Dendritic cell treated with granulocyte-macrophage colony-stimulating factor and Interleukin-4, amounts not matched to agents 40 ng/mL and 50 ng/mL, for 4 days (primary cell): Measurements from ENCODE around the gene ARSG.
"Not testable (repeated sequence)": the region's sequence is repeated elsewhere in the genome, so short reads cannot be mapped to it uniquely, and the experiment has no call there.

ENCODE experiments used
- H3K27ac Mint-ChIP-seq: one replicate; pipeline ENCODE4 v1.8.0; 2022; ENCODE audit warnings: mild to moderate bottlenecking, mixed read lengths
- H3K27me3 Mint-ChIP-seq: one replicate; pipeline ENCODE4 v1.8.0; 2022; ENCODE audit warnings: mild to moderate bottlenecking, mixed read lengths
- H3K36me3 Mint-ChIP-seq: one replicate; pipeline ENCODE4 v1.8.0; 2022; ENCODE audit warnings: low read depth, mixed read lengths
- H3K4me1 Mint-ChIP-seq: one replicate; pipeline ENCODE4 v1.8.0; 2022; ENCODE audit warnings: low read depth, mixed read lengths
- H3K4me3 Mint-ChIP-seq: one replicate; pipeline ENCODE4 v1.8.0; 2022; ENCODE audit warnings: mild to moderate bottlenecking, moderate library complexity, mixed read lengths
- H3K9me3 Mint-ChIP-seq: one replicate; pipeline ENCODE4 v1.8.0; 2022; ENCODE audit warnings: mixed read lengths
- intact Hi-C: fragments of 100-400 bp; cut with micrococcal nuclease; formaldehyde crosslinking; loops from one replicate; pipeline ENCODE4 v1.15.0; 2022

Gene ARSG

DNA sequence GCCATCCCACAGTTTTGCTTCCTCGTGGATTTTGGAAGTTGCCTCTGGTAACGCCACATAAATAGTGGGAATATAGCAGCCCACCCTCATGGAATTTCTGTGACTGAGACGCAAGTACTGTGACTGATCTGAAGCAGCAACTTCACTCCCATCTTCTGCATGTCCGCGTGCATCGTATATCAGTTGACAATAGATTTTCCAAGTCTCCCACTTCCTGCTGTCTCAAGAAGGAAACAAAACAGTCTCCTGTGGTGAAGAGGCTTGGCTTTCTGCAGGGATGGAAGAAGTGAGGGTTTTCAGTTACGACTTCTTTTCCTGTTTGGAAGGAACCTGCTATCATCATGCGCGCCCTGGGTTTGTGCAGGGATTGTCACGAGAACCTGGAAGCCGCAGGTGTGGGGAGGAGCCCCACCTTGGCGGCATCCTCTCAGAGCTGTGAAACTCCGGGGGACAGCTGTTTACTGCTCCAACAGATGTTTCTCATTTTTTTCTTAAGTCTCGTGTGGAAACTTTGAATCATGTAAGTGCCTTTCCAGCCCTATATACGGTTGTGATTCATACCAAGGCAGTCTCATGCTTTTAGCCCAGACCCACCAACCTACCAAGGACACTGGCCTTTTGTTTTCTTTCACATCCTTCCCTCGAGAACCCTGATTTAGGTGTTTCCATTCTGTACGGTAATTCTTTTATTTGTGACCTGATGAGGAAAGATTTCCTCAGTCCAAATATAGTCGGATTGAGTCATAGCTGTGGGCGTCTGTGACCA is 108.5 kb downstream of the ARSG start:
- Mint-ChIP-seq H3K27ac (peak overlapping the region; percentile 32), H3K27me3 (no peaks in the 10 kb centered on the region), H3K9me3 (peaks cover 4% of the 10 kb centered on the region), H3K4me3 (no peak overlapping the region), H3K36me3 (peaks cover 11% of the 10 kb centered on the region), H3K4me1 (peaks cover 23% of the 10 kb centered on the region)
- intact Hi-C loops: loop anchor here (2.0 to 5.0 kb wide), 2 partner anchors 113 to 137 kb away; no protein-coding TSS in a partner anchor

DNA sequence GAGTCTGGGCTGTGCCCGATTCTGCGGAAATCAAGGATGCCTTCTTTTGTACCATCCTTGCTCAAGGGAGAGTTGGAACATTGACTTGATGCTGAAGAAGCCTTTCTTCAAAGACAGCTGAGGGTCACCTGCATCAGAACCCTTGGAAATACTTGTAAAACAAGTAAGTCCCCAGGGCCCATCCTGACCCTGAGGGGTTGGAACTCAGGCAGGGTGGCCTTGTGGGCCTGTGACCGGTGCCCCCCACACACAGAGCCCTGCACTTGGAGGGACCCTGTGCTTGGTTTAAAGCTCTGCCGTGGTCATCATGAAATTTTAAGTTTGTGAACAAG is 109.1 kb downstream of the ARSG start:
- Mint-ChIP-seq H3K4me3 (peak overlapping the region; percentile 13), H3K4me1 (peaks cover 23% of the 10 kb centered on the region), H3K36me3 (peaks cover 6% of the 10 kb centered on the region), H3K27me3 (no peaks in the 10 kb centered on the region), H3K9me3 (no peaks in the 10 kb centered on the region), H3K27ac (no peak overlapping the region)
- intact Hi-C loops: no loop called here

DNA sequence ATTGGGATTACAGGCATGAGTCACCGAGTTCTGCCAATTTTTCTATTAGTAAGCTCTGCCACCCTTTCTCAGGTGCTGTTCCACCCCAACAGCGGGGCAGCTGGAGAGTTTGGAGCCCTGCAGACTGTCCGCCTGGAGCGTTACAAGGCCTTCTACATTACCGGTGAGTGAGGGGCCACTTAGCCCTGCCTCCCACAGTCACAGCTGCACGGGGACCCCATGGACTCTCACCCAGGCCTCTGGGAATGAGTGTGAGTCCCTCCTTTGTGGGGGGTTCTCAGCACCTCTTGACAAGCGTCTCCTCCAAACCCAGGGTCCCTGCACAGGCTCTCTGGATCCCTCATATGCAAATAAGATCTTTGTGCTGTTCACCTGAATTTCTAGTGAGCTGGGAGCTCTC is 110.0 kb downstream of the ARSG start:
- Mint-ChIP-seq H3K9me3 (no peaks in the 10 kb centered on the region), H3K36me3 (peaks cover under 1% of the 10 kb centered on the region), H3K27me3 (no peaks in the 10 kb centered on the region), H3K27ac (no peak overlapping the region), H3K4me3 (no peak overlapping the region), H3K4me1 (peaks cover 23% of the 10 kb centered on the region)
- intact Hi-C loops: no loop called here

DNA sequence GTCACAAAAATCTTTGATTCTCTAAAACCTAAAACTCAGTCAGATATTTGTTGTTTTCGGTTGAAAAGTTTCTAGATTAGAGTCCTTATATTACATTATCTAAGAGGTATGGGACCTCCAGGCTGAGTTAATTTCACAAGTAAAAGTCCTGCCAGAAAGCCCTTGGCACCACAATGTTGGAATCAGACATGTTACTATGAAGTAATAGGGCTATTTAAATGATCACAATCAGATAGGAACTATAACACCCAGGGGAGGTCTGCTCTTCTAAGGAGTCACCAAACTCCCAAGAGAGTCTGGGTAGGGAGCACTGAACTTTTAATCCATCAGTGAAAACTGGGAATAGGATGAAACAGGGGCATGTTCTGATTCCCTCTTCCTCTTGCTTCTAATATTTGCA is 111.8 kb downstream of the ARSG start:
- Mint-ChIP-seq H3K27me3 (no peaks in the 10 kb centered on the region), H3K4me3 (no peak overlapping the region), H3K27ac (no peak overlapping the region), H3K9me3 (no peaks in the 10 kb centered on the region), H3K4me1 (peaks cover 25% of the 10 kb centered on the region), H3K36me3 (no peaks in the 10 kb centered on the region)
- intact Hi-C loops: no loop called here

DNA sequence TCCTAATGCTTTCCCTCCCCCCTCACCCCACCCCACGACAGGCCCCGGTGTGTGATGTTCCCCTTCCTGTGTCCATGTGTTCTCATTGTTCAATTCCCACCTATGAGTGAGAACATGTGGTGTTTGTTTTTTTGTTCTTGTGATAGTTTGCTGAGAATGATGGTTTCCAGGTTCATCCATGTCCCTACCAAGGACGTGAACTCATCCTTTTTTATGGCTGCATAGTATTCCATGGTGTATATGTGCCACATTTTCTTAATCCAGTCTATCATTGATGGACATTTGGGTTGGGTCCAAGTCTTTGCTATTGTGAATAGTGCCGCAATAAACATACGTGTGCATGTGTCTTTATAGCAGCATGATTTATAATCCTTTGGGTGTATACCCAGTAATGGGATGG is 112.5 kb downstream of the ARSG start:
- H3K36me3 Mint-ChIP-seq, H3K27me3 Mint-ChIP-seq, H3K4me3 Mint-ChIP-seq, H3K9me3 Mint-ChIP-seq, intact Hi-C loops, H3K27ac Mint-ChIP-seq: not testable (repeated sequence)
- peaks cover 21% of the 10 kb centered on the region for H3K4me1 Mint-ChIP-seq

DNA sequence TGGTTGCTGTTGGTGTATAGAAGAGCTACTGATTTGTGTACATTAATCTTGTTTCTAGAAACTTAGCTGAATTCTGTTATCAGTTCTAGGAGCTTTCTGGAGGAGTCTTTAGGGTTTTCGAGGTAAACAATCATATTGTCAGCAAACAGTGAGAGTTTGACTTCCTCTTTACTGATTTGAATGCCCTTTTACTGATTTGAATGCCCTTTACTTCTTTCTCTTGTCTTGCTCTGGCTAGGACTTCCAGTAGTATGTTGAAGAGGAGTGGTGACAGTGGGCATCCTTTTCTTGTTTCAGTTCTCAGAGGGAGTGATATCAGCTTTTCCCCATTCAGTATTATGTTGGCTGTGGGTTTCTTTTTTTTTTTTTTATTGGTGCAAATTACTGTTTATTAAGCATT is 116.4 kb downstream of the ARSG start:
- H3K9me3 Mint-ChIP-seq, H3K27ac Mint-ChIP-seq, H3K27me3 Mint-ChIP-seq: not testable (repeated sequence)

DNA sequence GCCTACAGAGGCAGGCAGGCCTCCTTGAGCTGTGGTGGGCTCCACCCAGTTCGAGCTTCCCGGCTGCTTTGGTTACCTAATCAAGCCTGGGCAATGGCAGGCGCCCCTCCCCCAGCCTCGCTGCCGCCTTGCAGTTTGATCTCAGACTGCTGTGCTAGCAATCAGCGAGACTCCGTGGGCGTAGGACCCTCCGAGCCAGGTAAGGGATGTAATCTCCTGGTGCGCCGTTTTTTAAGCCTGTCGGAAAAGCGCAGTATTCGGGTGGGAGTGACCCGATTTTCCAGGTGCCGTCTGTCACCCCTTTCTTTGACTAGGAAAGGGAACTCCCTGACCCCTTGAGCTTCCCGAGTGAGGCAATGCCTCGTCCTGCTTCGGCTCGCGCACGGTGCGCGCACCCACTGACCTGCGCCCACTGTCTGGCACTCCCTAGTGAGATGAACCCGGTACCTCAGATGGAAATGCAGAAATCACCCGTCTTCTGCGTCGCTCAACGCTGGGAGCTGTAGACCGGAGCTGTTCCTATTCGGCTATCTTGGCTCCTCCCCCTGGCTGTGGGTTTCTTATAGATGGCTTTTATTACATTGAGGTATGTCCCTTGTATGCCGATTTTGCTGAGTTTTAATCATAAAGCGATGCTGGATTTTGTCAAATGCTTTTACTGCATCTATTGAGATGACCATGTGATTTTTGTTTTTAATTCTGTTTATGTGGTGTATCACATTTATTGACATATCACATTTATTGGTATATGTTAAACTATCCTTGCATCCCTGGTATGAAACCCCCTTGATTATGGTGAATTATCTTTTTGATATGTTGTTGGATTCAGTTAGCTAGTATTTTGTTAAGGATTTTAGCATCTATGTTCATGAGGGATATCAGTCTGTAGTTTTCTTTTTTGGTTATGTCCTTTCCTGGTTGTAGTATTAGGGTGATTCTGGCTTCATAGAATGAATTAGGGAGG is 122.6 kb downstream of the ARSG start:
- H3K27me3 Mint-ChIP-seq, intact Hi-C loops: not testable (repeated sequence)
- Mint-ChIP-seq H3K4me3 (peak overlapping the region; percentile 86), H3K36me3 (peaks cover 18% of the 10 kb centered on the region), H3K9me3 (peaks cover 21% of the 10 kb centered on the region), H3K4me1 (peaks cover 15% of the 10 kb centered on the region), H3K27ac (peak overlapping the region; percentile 83)

More for the DNA sequence above, 116.4 kb downstream of the ARSG start:
- H3K4me3 Mint-ChIP-seq, intact Hi-C loops, H3K36me3 Mint-ChIP-seq: not testable (repeated sequence)
- peaks cover 10% of the 10 kb centered on the region for H3K4me1 Mint-ChIP-seq

DNA sequence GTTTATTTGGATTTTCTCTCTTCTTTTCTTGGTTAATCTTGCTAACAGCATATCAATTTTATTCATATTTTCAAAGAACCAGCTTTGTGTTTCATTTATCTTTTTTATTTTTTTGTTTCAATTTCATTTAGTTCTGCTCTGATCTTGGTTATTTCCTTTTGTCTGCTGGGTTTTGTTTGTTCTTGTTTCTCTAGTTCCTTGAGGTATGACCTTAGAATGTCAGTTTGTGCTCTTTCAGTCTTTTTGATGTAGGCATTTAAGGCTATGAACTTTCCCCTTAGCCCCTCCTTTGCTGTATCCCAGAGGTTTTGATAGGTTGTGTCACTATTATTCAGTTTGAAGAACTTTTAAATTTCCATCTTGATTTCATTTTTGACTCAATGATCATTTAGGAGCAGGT is 123.6 kb downstream of the ARSG start:
- intact Hi-C loops, H3K27ac Mint-ChIP-seq, H3K4me3 Mint-ChIP-seq, H3K27me3 Mint-ChIP-seq: not testable (repeated sequence)
- peaks cover 21% of the 10 kb centered on the region for H3K9me3 Mint-ChIP-seq
- peaks cover 28% of the 10 kb centered on the region for H3K36me3 Mint-ChIP-seq
- H3K4me1 Mint-ChIP-seq: peaks cover 15% of the 10 kb centered on the region

DNA sequence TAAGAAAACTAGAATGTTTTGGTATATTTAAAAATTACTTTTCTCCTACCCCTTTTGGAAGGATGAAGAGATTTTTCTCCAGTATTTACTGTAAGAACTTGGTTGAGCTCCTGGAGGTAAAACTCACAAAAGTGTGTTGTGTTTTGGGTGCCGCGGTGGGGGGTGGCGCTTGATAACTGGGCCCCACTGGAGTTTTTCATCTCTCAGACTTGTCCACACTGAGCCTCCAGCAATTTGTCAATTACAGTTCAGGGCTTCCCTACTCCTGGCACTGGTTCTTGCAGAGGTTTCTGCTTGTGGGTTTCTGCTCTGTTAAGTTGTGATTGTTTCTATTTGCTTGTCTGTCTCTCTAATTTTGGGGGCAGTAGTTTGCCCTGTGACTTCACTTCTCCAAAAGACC is 126.0 kb downstream of the ARSG start:
- Mint-ChIP-seq H3K4me1 (peaks cover 15% of the 10 kb centered on the region), H3K27ac (no peak overlapping the region), H3K9me3 (peaks cover 12% of the 10 kb centered on the region), H3K36me3 (peaks cover 45% of the 10 kb centered on the region), H3K4me3 (no peak overlapping the region), H3K27me3 (no peaks in the 10 kb centered on the region)
- intact Hi-C loops: no loop called here

DNA sequence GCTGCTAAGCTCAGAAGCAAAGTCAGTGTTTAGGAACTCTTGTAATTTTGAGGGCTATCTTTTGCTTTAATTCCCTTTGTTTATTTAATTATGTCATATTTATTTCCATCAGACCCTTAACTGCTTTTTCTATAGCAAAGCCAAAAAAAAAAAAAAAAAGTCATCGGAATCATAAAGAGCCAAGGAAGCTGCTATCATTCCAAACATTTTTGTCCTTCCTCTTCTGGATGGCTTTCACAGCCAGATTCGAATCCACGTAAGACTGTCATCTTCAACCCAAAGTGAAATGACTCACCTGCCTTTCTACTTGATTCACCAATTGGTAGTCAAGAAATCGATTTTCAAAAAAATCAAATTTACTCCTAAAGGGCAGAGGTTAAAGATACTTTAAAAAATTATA is 127.6 kb downstream of the ARSG start:
- peaks cover 13% of the 10 kb centered on the region for H3K4me1 Mint-ChIP-seq
- intact Hi-C loops: no loop called here

DNA sequence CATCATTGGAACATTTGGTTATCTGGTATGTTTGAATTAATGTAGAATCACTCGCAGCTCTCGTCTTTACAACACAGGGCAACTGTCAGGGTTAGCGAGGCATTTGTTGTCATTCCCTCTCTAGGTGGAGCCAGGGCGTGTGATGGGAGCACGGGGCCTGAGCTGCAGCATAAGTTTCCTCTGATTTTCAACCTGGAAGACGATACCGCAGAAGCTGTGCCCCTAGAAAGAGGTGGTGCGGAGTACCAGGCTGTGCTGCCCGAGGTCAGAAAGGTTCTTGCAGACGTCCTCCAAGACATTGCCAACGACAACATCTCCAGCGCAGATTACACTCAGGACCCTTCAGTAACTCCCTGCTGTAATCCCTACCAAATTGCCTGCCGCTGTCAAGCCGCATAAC is 128.8 kb downstream of the ARSG start:
- H3K36me3 Mint-ChIP-seq: peaks cover 70% of the 10 kb centered on the region
- H3K4me3 Mint-ChIP-seq: no peak overlapping the region
- peaks cover 1% of the 10 kb centered on the region for H3K4me1 Mint-ChIP-seq
- peaks cover 12% of the 10 kb centered on the region for H3K9me3 Mint-ChIP-seq
- no peaks in the 10 kb centered on the region for H3K27me3 Mint-ChIP-seq
- H3K27ac Mint-ChIP-seq: no peak overlapping the region
- intact Hi-C loops: no loop called here

More for the DNA sequence above, 127.6 kb downstream of the ARSG start:
- no peak overlapping the region for H3K27ac Mint-ChIP-seq
- H3K9me3 Mint-ChIP-seq: peaks cover 12% of the 10 kb centered on the region
- peaks cover 58% of the 10 kb centered on the region for H3K36me3 Mint-ChIP-seq
- H3K4me3 Mint-ChIP-seq: no peak overlapping the region
- no peaks in the 10 kb centered on the region for H3K27me3 Mint-ChIP-seq

DNA sequence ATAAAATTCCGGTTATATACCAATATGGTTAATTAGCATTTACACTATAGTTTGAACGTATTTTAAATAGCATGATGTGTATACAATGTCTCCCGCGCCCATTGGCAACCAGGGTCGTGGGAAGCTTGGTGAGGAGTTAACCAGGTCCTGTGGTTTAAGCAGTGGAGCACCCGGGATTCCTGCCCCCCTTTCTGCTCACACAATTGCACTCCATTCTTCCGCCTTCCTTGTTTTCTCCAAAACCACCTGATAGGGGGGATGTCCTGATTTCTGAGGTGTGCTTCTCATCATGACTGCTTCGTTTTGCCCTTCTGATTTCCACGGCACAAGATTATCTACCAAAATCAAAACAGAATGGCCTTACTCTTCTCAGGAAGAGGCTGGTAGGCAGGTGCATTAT is 130.2 kb downstream of the ARSG start:
- Mint-ChIP-seq H3K9me3 (peaks cover 6% of the 10 kb centered on the region), H3K36me3 (peaks cover 78% of the 10 kb centered on the region), H3K27me3 (no peaks in the 10 kb centered on the region), H3K4me1 (no peaks in the 10 kb centered on the region), H3K27ac (no peak overlapping the region), H3K4me3 (no peak overlapping the region)
- intact Hi-C loops: no loop called here

DNA sequence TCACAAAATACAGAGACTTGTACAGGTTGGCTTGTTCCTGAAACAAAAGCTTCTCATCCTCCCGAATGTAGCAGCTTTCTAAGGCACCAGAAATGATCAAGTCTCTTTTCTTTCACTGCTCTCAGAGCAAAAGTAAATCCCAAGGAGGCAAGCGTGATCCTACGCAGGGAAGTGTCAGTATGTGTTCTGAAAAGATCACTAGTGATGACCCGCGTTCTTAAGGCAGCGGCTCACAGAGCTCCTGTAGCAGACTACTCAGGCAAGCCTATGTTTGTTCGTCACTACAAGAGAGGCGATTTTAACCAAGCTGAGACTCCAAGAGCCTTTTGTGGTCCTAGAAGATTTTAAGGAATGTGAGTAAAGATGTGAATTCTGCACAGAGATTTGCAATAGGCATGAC is 131.5 kb downstream of the ARSG start:
- Mint-ChIP-seq H3K27me3 (no peaks in the 10 kb centered on the region), H3K9me3 (no peaks in the 10 kb centered on the region), H3K27ac (no peak overlapping the region), H3K4me1 (no peaks in the 10 kb centered on the region), H3K36me3 (peaks cover 86% of the 10 kb centered on the region), H3K4me3 (no peak overlapping the region)
- intact Hi-C loops: no loop called here

DNA sequence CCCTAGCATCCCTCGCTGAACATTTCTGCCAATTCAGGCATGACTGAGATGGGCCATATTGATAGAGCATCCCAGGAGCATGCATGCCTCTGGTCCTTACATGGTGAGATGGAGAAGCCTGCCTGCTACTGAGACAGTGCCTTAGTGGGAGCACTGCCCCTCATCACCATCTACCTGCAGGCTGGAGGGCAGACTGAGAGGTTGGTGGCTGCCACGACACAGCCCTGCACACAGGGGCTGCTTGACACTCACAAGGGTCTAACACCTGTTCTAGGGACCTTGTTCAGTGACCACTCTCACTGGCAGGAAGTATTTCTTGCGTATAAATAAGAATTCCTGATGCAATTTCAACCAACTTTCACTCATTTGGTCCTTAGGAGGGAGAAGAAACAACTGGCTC is 132.0 kb downstream of the ARSG start:
- Mint-ChIP-seq H3K27ac (no peak overlapping the region), H3K36me3 (peaks cover 90% of the 10 kb centered on the region), H3K27me3 (no peaks in the 10 kb centered on the region), H3K4me3 (no peak overlapping the region), H3K9me3 (no peaks in the 10 kb centered on the region), H3K4me1 (no peaks in the 10 kb centered on the region)
- intact Hi-C loops: no loop called here
